K562 (cell line): Measurements from ENCODE around the gene CAPN12. TPM values are rescaled to one million over a fixed set of nuclear protein-coding genes. Genes with fewer than 3 reads are reported as not detected.

ENCODE experiments used
- ADNP ChIP-seq: fragments of 200-800 bp; sonication (Bioruptor generic); IDR thresholded peaks from 2 replicates; pipeline ENCODE4 v1.6.1; 2016; ENCODE audit warnings: missing genetic modification characterization, missing compliant biosample characterization
- ARID1B ChIP-seq: fragments of 450-650 bp; IDR thresholded peaks from 2 replicates; pipeline ENCODE4 v1.6.1; 2016; ENCODE audit warnings: antibody characterized with exemption, mild to moderate bottlenecking, inconsistent platforms
- BACH1 ChIP-seq: fragments of 200-800 bp; sonication (Bioruptor generic); IDR thresholded peaks from 2 replicates; pipeline ENCODE4 v1.6.1; 2016; ENCODE audit warnings: missing genetic modification characterization, missing compliant biosample characterization
- BCL6 ChIP-seq: fragments of 250-450 bp; sonication (Bioruptor Pico); IDR thresholded peaks from 2 replicates; pipeline ENCODE4 v1.4.0; 2020
- CEBPB ChIP-seq: fragments of 450-650 bp; IDR thresholded peaks from 2 replicates; pipeline ENCODE4 v1.6.1; 2016; ENCODE audit warnings: missing genetic modification characterization, missing compliant biosample characterization
- CREB1 ChIP-seq, 2 experiments: sonication (generic) in 1 of 2; formaldehyde crosslinking in 1 of 2; IDR thresholded peaks; 2 replicates each; pipeline versions ENCODE4 v1.6.1 to v1.8.0; 2012 to 2022; ENCODE audit warnings: inconsistent platforms in 1 of 2, mild to moderate bottlenecking in 1 of 2, missing genetic modification reagents in 1 of 2, moderate library complexity in 1 of 2
- DPF2 ChIP-seq: fragments of 450-650 bp; IDR thresholded peaks from 2 replicates; pipeline ENCODE4 v1.6.1; 2016
- FOSL1 ChIP-seq: fragments of 200-800 bp; sonication (Bioruptor generic); conservative IDR thresholded peaks from 2 replicates; pipeline ENCODE4 v1.6.1; 2016; ENCODE audit warnings: missing genetic modification characterization, missing compliant biosample characterization
- JUND ChIP-seq, 2 experiments: IDR thresholded peaks; 2 replicates in 1 of 2; 3 replicates in 1 of 2; pipeline ENCODE4 v1.6.1; 2011; ENCODE audit warnings: borderline replicate concordance in 2 of 2, low read depth in 2 of 2, low read length in 2 of 2, improper control_type of control experiment in 1 of 2, missing biosample characterization in 1 of 2, missing genetic modification characterization in 1 of 2, missing genetic modification reagents in 1 of 2
- KAT2B ChIP-seq: IDR thresholded peaks from one replicate; pipeline ENCODE4 v1.6.1; 2012; ENCODE audit warnings: low read depth, mild to moderate bottlenecking, control low read depth, inconsistent platforms, low read length, moderate library complexity
- MAFG ChIP-seq: fragments of 450-650 bp; conservative IDR thresholded peaks from 2 replicates; pipeline ENCODE4 v1.6.1; 2016; ENCODE audit warnings: missing genetic modification characterization, missing compliant biosample characterization
- NRF1 ChIP-seq, 2 experiments: fragments of 450-650 bp; IDR thresholded peaks in 1 of 2; conservative IDR thresholded peaks in 1 of 2; 2 replicates each; pipeline ENCODE4 v1.6.1; 2014; ENCODE audit warnings: mild to moderate bottlenecking in 2 of 2
- PML ChIP-seq: IDR thresholded peaks from 2 replicates; pipeline ENCODE4 v1.6.1; 2012; ENCODE audit warnings: low read length, inconsistent platforms
- SLC30A9 ChIP-seq: fragments of 250-450 bp; sonication (Bioruptor Pico); IDR thresholded peaks from 2 replicates; pipeline ENCODE4 v1.8.0; 2022; ENCODE audit warnings: mild to moderate bottlenecking, moderate library complexity
- SMARCE1 ChIP-seq: fragments of 450-650 bp; IDR thresholded peaks from 2 replicates; pipeline ENCODE4 v1.7.1; 2016; ENCODE audit warnings: mild to moderate bottlenecking
- ZFPM2 ChIP-seq: fragments of 250-450 bp; sonication (Bioruptor Pico); IDR thresholded peaks from 2 replicates; pipeline ENCODE4 v1.5.1; 2022; ENCODE audit warnings: mild to moderate bottlenecking
- polyA plus RNA-seq, 8 experiments: library from polyadenylated mRNA; depleted of rRNA in 4 of 8; stranded (reverse) in 5 of 8; unstranded in 3 of 8; fragments of >200 nt; fragmentation: Nextera tagmentation in 2 of 8; fragmentation: Illumina TruSeq in 1 of 8; extraction: Ambion mirVana in 2 of 8; extraction: Trizol in 1 of 8; gene quantifications; 2 replicates each; pipeline versions ENCODE4 v1.2.1 to v1.2.3, GENCODE V29; 2011 to 2014; ENCODE audit warnings: inconsistent platforms in 1 of 8, missing spikeins in 1 of 8
- total RNA-seq, 7 experiments: library from RNA; depleted of rRNA in 6 of 7; stranded (reverse); fragments of >200 nt in 6 of 7; fragmentation: Illumina TruSeq in 2 of 7; extraction: Trizol in 2 of 7; gene quantifications; 2 replicates each; pipeline versions ENCODE4 v1.2.1 to v1.2.3, GENCODE V29; 2011 to 2021; ENCODE audit warnings: low replicate concordance in 1 of 7
- TF ChIP-seq, protein P1 (sequence below): fragments of 450-650 bp; IDR thresholded peaks from 2 replicates; pipeline ENCODE4 v1.6.1; 2016; ENCODE audit warnings: borderline replicate concordance
- TF ChIP-seq, protein P2 (sequence below): sonication (generic); formaldehyde crosslinking; IDR thresholded peaks from 2 replicates; pipeline ENCODE4 v1.8.0; 2022; ENCODE audit warnings: mild to moderate bottlenecking, missing genetic modification reagents
- TF ChIP-seq, protein P3 (sequence below): fragments of 250-450 bp; sonication (Bioruptor Pico); IDR thresholded peaks from 2 replicates; pipeline ENCODE4 v1.4.0; 2020; ENCODE audit warnings: mild to moderate bottlenecking, moderate library complexity, borderline replicate concordance

CAPN12 gene
- total and polyA plus RNA-seq, 9 of the 15 experiments (the other 6 are each of a cell fraction or from before 2014, with no cell fraction given): 0.83 to 7.0 (median 1.6) TPM

DNA sequence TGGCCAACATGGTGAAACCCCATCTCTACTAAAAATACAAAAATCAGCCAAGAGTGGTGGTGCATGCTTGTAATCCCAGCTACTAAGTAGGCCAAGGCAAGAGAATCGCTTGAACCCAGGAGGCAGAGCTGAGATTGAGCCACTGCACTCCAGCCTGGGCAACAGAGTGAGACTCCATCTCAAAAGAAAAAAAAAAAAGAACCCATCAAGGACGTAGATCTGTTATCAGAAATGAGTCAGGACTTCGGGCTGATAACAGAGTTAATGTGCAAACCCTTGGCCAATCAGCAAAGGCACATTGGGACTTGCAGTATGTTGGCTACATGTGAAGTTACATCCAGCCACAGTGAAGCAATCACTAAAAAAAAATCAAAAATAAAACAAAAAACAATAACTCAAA is 40.0 kb upstream of the CAPN12 start (continued):
- TF ChIP-seq, protein P1, sequence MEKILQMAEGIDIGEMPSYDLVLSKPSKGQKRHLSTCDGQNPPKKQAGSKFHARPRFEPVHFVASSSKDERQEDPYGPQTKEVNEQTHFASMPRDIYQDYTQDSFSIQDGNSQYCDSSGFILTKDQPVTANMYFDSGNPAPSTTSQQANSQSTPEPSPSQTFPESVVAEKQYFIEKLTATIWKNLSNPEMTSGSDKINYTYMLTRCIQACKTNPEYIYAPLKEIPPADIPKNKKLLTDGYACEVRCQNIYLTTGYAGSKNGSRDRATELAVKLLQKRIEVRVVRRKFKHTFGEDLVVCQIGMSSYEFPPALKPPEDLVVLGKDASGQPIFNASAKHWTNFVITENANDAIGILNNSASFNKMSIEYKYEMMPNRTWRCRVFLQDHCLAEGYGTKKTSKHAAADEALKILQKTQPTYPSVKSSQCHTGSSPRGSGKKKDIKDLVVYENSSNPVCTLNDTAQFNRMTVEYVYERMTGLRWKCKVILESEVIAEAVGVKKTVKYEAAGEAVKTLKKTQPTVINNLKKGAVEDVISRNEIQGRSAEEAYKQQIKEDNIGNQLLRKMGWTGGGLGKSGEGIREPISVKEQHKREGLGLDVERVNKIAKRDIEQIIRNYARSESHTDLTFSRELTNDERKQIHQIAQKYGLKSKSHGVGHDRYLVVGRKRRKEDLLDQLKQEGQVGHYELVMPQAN: no peak
- TF ChIP-seq ZFPM2 (CRISPR knock-in tag): no peak
- TF ChIP-seq FOSL1 (tag): peak; percentile 94
- TF ChIP-seq ARID1B: peak; percentile 65
- TF ChIP-seq BCL6 (CRISPR knock-in tag): no peak
- no peak for TF ChIP-seq BACH1 (tag)
- TF ChIP-seq, protein P2, sequence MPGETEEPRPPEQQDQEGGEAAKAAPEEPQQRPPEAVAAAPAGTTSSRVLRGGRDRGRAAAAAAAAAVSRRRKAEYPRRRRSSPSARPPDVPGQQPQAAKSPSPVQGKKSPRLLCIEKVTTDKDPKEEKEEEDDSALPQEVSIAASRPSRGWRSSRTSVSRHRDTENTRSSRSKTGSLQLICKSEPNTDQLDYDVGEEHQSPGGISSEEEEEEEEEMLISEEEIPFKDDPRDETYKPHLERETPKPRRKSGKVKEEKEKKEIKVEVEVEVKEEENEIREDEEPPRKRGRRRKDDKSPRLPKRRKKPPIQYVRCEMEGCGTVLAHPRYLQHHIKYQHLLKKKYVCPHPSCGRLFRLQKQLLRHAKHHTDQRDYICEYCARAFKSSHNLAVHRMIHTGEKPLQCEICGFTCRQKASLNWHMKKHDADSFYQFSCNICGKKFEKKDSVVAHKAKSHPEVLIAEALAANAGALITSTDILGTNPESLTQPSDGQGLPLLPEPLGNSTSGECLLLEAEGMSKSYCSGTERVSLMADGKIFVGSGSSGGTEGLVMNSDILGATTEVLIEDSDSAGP (CRISPR knock-in tag): no peak
- TF ChIP-seq SMARCE1: peak; percentile 84
- peak; percentile 90 for TF ChIP-seq ADNP
- TF ChIP-seq CEBPB (tag): peak; percentile 25; the same call in 1 of the 2 replicates
- TF ChIP-seq SLC30A9 (CRISPR knock-in tag): no peak
- TF ChIP-seq DPF2: peak; percentile 74
- TF ChIP-seq MAFG: no peak
- TF ChIP-seq KAT2B: no peak
- no peak for TF ChIP-seq NRF1 (conservative IDR thresholded peaks at IDR 0.05 in 1 of 2, IDR thresholded peaks at IDR 0.05 in 1 of 2)
- peak; percentile 85 for TF ChIP-seq JUND (IDR thresholded peaks at IDR 0.05; ENCODE audit: borderline replicate concordance, low read depth, low read length)
- peak; percentile 63; the same call in 1 of the 3 replicates for TF ChIP-seq JUND (tag; IDR thresholded peaks at IDR 0.05; ENCODE audit: borderline replicate concordance, low read depth, low read length)
- TF ChIP-seq, protein P3, sequence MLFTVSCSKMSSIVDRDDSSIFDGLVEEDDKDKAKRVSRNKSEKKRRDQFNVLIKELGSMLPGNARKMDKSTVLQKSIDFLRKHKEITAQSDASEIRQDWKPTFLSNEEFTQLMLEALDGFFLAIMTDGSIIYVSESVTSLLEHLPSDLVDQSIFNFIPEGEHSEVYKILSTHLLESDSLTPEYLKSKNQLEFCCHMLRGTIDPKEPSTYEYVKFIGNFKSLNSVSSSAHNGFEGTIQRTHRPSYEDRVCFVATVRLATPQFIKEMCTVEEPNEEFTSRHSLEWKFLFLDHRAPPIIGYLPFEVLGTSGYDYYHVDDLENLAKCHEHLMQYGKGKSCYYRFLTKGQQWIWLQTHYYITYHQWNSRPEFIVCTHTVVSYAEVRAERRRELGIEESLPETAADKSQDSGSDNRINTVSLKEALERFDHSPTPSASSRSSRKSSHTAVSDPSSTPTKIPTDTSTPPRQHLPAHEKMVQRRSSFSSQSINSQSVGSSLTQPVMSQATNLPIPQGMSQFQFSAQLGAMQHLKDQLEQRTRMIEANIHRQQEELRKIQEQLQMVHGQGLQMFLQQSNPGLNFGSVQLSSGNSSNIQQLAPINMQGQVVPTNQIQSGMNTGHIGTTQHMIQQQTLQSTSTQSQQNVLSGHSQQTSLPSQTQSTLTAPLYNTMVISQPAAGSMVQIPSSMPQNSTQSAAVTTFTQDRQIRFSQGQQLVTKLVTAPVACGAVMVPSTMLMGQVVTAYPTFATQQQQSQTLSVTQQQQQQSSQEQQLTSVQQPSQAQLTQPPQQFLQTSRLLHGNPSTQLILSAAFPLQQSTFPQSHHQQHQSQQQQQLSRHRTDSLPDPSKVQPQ (CRISPR knock-in tag): no peak
- no peak for TF ChIP-seq CREB1 (IDR thresholded peaks at IDR 0.05)
- TF ChIP-seq CREB1 (CRISPR knock-in tag; IDR thresholded peaks at IDR 0.05): no peak
- TF ChIP-seq PML: no peak
